CD4-positive, alpha-beta T cell (primary cell): ENCODE results near the gene ABL1. TPM values are rescaled to one million over a fixed set of nuclear protein-coding genes. Genes with fewer than 3 reads are reported as not detected.

Experiments used
- ATAC-seq: fragments of 200-7000 bp; cut with Tn5 transposase; one replicate; pipeline ENCODE4 v1.10.0; 2022; ENCODE audit warnings: mild to moderate bottlenecking; ENCODE audit not compliant: poor library complexity
- CTCF ChIA-PET: fragments of 350-600 bp; sonication (Branson Sonifier 250); formaldehyde crosslinking; loops from one replicate; lab custom pipeline; 2021; ENCODE audit warnings: antibody characterized with exemption, inconsistent platforms; lab: Charles Lee
- POLR2A ChIA-PET: fragments of 350-600 bp; sonication (Branson Sonifier 250); formaldehyde crosslinking; loops from one replicate; lab custom pipeline; 2021; ENCODE audit warnings: antibody characterized with exemption, inconsistent platforms; lab: Charles Lee
- DNase-seq, 14 experiments: peaks; one replicate each; pipeline ENCODE4 v3.0.0-alpha.2; 2013 to 2020; ENCODE audit warnings: mixed read lengths in 2 of 14
- H3K27ac ChIP-seq, 2 donors: one replicate each; pipeline versions ENCODE4 v1.5.1 to v1.7.0; 2013; ENCODE audit warnings: low read length in 2 of 2, low read depth in 1 of 2, mild to moderate bottlenecking in 1 of 2
- H3K27me3 ChIP-seq, 2 experiments: 1 replicate in 1 of 2; 2 replicates in 1 of 2; pipeline versions ENCODE4 v1.6.1 to v1.7.0; 2013; ENCODE audit warnings: low read length in 2 of 2, control low read depth in 1 of 2, mild to moderate bottlenecking in 1 of 2, moderate library complexity in 1 of 2; ENCODE audit not compliant: insufficient read depth in 2 of 2, control insufficient read depth in 1 of 2
- H3K36me3 ChIP-seq: one replicate; pipeline ENCODE4 v1.6.1; 2013; ENCODE audit warnings: low read length, control low read depth; ENCODE audit not compliant: insufficient read depth
- H3K4me1 ChIP-seq: one replicate; pipeline ENCODE4 v1.6.1; 2013; ENCODE audit warnings: low read length, control low read depth; ENCODE audit not compliant: insufficient read depth
- H3K4me3 ChIP-seq: one replicate; pipeline ENCODE4 v1.5.1; 2013; ENCODE audit warnings: mild to moderate bottlenecking, low read length, moderate library complexity
- H3K9me3 ChIP-seq, 2 experiments: 1 replicate in 1 of 2; 2 replicates in 1 of 2; pipeline versions ENCODE4 v1.6.1 to v1.7.0; 2013; ENCODE audit warnings: low read length in 2 of 2, mild to moderate bottlenecking in 2 of 2, control low read depth in 1 of 2, moderate library complexity in 1 of 2; ENCODE audit not compliant: control insufficient read depth in 1 of 2, insufficient read depth in 1 of 2
- H3K27ac Mint-ChIP-seq: one replicate; pipeline ENCODE4 v1.8.0; 2020; ENCODE audit warnings: mixed read lengths
- H3K27me3 Mint-ChIP-seq: one replicate; pipeline ENCODE4 v1.8.0; 2021; ENCODE audit warnings: mixed read lengths
- H3K36me3 Mint-ChIP-seq: one replicate; pipeline ENCODE4 v1.8.0; 2021; ENCODE audit warnings: low read depth, mixed read lengths
- H3K4me1 Mint-ChIP-seq: one replicate; pipeline ENCODE4 v1.8.0; 2021; ENCODE audit warnings: low read depth, mixed read lengths
- H3K4me3 Mint-ChIP-seq: one replicate; pipeline ENCODE4 v1.8.0; 2020; ENCODE audit warnings: mild to moderate bottlenecking, mixed read lengths
- H3K9me3 Mint-ChIP-seq: one replicate; pipeline ENCODE4 v1.8.0; 2020; ENCODE audit warnings: mixed read lengths
- intact Hi-C, 2 experiments: fragments of 100-400 bp; cut with DNase I in 1 of 2; cut with micrococcal nuclease in 1 of 2; formaldehyde crosslinking; loops; one replicate each; pipeline versions ENCODE4 v1.15.1 to v1.9.0; 2023 to 2025; cut with DNase I, micrococcal nuclease
- total RNA-seq, 174 experiments: library from RNA in 2 of 174; stranded (reverse) in 2 of 174; gene quantifications; one replicate each; pipeline ENCODE4 v1.2.3 and lab custom pipeline; 2021 to 2026
- TF ChIP-seq, protein P1 (sequence below): fragments of 200-600 bp; IDR thresholded peaks from one replicate; pipeline ENCODE4 v1.8.0; 2022; ENCODE audit warnings: antibody characterized with exemption, mild to moderate bottlenecking

ABL1 gene
- total RNA-seq, 2 experiments from 2014 or later, result 29.8 to 33.7 TPM

DNA sequence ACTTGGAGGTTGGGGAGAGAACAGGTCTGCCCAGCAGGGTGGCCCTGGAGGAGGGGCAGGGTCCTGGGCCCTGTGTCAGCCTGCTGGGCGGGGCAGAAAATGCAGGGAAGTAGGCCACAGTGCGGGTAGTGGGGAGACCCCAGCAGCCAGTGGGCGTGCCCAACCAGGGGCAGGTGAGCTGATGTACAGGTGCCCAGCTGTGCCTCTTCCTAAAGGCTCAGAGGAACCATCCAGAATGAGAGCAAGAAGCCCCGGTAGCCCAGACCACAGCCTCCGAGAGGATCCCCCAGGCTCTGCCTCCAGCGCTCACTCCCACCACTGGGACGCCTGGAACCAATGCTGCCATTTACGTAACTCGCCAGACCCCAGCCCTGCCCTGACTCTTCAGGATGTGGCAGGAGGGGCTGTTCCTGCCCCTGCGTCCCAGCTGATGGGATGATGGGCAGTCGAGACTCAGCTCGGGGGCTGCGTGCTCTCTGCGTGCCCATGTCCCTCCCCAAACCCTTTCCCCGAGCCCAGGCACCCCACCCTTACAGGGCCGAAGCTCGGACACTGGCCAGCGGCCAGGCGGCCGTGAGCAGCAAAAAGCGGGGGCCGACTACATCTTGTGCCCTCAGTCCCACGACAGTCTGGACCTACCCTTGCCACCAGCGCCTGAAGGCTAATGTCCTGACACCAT is 79.5 kb downstream of the ABL1 start:
- no peaks in the 10 kb centered on the region for H3K9me3 ChIP-seq
- no peak overlapping the region for H3K4me3 ChIP-seq
- no peaks in the 10 kb centered on the region for H3K27me3 Mint-ChIP-seq
- no peaks in the 10 kb centered on the region for H3K36me3 ChIP-seq
- no peaks in the 10 kb centered on the region for H3K9me3 Mint-ChIP-seq
- H3K27ac ChIP-seq, result no peak overlapping the region
- DNase-seq (no peak), ATAC-seq (no peak)
- no peaks in the 10 kb centered on the region for H3K4me1 ChIP-seq
- H3K4me3 Mint-ChIP-seq, result no peak overlapping the region
- TF ChIP-seq, protein P1, sequence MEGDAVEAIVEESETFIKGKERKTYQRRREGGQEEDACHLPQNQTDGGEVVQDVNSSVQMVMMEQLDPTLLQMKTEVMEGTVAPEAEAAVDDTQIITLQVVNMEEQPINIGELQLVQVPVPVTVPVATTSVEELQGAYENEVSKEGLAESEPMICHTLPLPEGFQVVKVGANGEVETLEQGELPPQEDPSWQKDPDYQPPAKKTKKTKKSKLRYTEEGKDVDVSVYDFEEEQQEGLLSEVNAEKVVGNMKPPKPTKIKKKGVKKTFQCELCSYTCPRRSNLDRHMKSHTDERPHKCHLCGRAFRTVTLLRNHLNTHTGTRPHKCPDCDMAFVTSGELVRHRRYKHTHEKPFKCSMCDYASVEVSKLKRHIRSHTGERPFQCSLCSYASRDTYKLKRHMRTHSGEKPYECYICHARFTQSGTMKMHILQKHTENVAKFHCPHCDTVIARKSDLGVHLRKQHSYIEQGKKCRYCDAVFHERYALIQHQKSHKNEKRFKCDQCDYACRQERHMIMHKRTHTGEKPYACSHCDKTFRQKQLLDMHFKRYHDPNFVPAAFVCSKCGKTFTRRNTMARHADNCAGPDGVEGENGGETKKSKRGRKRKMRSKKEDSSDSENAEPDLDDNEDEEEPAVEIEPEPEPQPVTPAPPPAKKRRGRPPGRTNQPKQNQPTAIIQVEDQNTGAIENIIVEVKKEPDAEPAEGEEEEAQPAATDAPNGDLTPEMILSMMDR, result no peak
- no peaks in the 10 kb centered on the region for H3K36me3 Mint-ChIP-seq
- ChIA-PET CTCF (no interaction called here), POLR2A (no interaction called here)
- H3K27me3 ChIP-seq, result no peaks in the 10 kb centered on the region
- H3K27ac Mint-ChIP-seq, result no peak overlapping the region
- no peaks in the 10 kb centered on the region for H3K4me1 Mint-ChIP-seq
- intact Hi-C loops, result no loop called here

DNA sequence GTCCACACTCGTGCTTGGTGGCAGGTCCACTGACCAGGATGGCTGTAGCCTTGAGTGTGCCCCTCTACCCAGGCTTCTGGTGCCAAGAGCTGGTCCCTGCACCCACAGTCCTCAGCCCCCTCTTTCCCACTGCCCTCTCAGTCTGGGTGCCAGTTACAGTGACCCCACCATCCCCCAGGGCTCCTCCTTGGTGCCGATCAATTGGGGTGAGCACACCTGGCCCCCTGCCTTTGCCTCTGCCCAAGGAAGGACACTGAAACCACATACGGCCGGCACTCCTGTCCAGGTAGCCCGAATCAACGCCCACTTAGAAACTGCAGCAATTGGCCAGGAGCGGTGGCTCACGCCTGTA is 80.0 kb downstream of the ABL1 start:
- ChIA-PET CTCF (no interaction called here), POLR2A (no interaction called here)

DNA sequence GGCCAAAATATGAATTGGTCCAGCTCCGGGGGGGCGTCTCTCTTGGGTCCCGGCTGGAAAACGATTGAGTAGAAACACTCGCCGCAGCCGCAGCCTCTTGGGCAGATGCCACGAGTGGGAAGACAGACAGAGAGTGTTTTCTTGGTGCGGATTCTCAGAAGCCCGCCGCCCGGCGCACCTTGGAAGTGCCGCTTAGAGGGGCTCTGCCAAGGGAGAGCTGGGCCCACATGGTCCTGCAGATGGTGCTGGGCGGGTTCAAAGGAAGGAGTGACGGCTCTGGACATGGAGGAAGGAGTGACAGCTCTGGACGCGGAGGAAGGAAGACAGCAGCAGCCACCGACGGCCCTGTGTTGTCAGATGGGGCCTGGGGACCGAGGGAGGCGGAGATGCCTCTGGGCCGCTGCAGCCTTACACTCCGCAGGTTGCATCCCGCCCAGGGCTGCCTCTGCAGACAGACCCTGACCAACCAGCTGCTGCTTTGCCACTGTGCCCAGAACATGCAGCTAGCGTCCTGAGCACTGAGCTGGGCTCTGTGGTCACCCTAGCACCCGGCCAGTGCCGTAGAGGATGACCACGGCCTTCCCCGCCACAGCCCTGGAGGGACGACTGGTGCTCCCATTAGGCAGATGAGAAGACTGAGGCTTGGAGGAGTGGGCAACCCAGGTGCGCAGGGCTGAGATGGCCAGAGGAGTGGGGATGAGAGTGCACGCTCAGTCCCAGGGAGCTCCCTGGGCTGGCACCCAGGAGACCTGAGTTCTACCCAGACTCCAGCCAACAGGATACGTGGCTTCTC is 82.3 kb downstream of the ABL1 start:
- H3K4me3 ChIP-seq, result no peak overlapping the region
- H3K27me3 ChIP-seq, result peaks cover 0 to 3% of the 10 kb centered on the region in 2 experiments
- no peaks in the 10 kb centered on the region for H3K9me3 Mint-ChIP-seq
- no peaks in the 10 kb centered on the region for H3K9me3 ChIP-seq
- no peak overlapping the region for H3K27ac ChIP-seq
- no peak for DNase-seq
- H3K27me3 Mint-ChIP-seq, result no peaks in the 10 kb centered on the region
- ChIA-PET POLR2A (no interaction called here), CTCF (no interaction called here)
- TF ChIP-seq, protein P1, result no peak
- H3K27ac Mint-ChIP-seq, result no peak overlapping the region
- no peaks in the 10 kb centered on the region for H3K36me3 ChIP-seq
- H3K4me1 Mint-ChIP-seq, result no peaks in the 10 kb centered on the region
- ATAC-seq, result no peak
- no peaks in the 10 kb centered on the region for H3K36me3 Mint-ChIP-seq
- intact Hi-C loops, result no loop called here
- H3K4me3 Mint-ChIP-seq, result no peak overlapping the region
- H3K4me1 ChIP-seq, result no peaks in the 10 kb centered on the region

More for the DNA sequence above, 80.0 kb downstream of the ABL1 start:
- Mint-ChIP-seq H3K4me3 (no peak overlapping the region), H3K27ac (no peak overlapping the region), H3K36me3 (no peaks in the 10 kb centered on the region), H3K9me3 (no peaks in the 10 kb centered on the region), H3K27me3 (no peaks in the 10 kb centered on the region), H3K4me1 (no peaks in the 10 kb centered on the region)
- no peak overlapping the region for H3K4me3 ChIP-seq
- H3K27me3 ChIP-seq, result no peaks in the 10 kb centered on the region
- H3K9me3 ChIP-seq, result no peaks in the 10 kb centered on the region
- H3K27ac ChIP-seq, result no peak overlapping the region
- TF ChIP-seq, protein P1, result no peak
- ATAC-seq (no peak), DNase-seq (no peak)
- intact Hi-C loops, result no loop called here
- no peaks in the 10 kb centered on the region for H3K36me3 ChIP-seq
- H3K4me1 ChIP-seq, result no peaks in the 10 kb centered on the region
